GM18951 (cell line): ENCODE measurements around the gene JMJD1C.
A peak's percentile ranks its signal among the peaks of the same experiment; 100 is the strongest.

Experiments used
- POLR2A ChIP-seq: IDR thresholded peaks from 4 replicates; pipeline ENCODE4 v1.6.1; 2011; ENCODE audit warnings: mild to moderate bottlenecking; ENCODE audit not compliant: insufficient read length, insufficient read depth; ENCODE audit errors: extremely low read depth
- in situ Hi-C: fragments of 300-500 bp; cut with MboI; formaldehyde crosslinking; loops from one replicate; pipeline ENCODE4 v1.12.0; 2022; ENCODE audit warnings: low sequenced_read_pairs, mixed read lengths, inconsistent platforms; ENCODE audit not compliant: unreplicated experiment

JMJD1C gene

GRCh38 chr10:63150745-63151144 is 315.0 kb downstream of the JMJD1C start:
- TF ChIP-seq POLR2A: no peak
- in situ Hi-C loops: no loop called here

GRCh38 chr10:63146503-63146902 is 319.3 kb downstream of the JMJD1C start:
- TF ChIP-seq POLR2A: no peak
- in situ Hi-C loops: no loop called here

DNA sequence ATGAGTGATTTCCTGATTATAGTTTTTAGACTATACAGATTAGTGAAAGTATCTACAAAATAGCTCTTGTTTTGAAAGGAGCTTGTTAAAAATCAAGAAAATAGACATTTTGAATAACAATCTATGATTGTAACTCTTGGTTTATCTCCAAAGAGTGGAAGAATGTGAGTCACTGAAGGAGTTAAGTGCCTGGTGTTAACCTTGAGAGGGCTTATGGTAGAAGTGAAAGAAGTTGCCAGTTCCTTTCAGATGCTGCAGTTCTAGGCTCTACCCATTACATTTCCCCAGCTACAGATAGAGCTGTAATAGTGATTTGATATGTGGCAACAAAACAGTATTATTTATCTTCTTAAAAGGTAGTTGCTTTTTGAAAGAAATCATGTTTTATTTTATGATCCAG is 320.0 kb downstream of the JMJD1C start:
- TF ChIP-seq POLR2A: no peak
- in situ Hi-C loops: no loop called here

GRCh38 chr10:63143987-63144386 is 321.8 kb downstream of the JMJD1C start:
- in situ Hi-C loops: no loop called here
- TF ChIP-seq POLR2A: no peak

DNA sequence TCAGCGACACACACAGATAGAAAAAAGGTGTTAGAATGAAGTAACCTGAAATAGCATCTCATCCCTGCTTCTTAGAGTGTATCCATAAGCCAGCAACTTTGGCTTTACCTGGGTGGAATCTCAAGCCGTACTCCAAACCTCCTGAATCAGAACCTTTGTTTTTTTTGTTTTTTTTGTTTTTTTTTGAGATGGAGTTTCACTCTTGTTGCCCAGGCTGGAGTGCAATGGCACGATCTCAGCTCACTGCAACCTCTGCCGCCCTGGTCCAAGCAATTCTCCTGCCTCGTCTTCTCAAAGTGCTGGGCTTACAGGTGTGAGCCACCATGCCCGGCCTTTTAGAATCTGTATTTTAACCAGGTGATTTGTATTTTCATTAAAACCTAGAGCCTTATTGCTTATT is 323.6 kb downstream of the JMJD1C start:
- in situ Hi-C loops: no loop called here
- no peak for TF ChIP-seq POLR2A

DNA sequence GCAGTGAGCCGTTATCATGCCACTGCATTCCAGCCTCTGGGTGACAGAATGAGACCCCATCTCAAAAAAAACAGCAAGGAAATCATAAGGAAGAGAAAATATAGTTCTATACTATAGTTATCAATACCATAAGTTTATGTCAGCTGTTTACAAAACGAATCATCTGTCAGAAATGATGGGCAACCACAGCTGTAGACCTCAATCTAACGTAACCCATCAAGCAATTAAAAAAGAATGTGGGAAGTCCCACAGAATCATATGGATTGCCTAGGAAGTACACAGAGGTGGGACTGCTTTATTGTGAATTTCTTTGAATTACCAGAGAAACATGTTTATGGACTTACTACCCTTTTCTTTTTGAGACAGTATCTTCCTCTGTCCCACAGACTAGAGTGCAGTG is 325.7 kb downstream of the JMJD1C start:
- in situ Hi-C loops: no loop called here
- TF ChIP-seq POLR2A: no peak

DNA sequence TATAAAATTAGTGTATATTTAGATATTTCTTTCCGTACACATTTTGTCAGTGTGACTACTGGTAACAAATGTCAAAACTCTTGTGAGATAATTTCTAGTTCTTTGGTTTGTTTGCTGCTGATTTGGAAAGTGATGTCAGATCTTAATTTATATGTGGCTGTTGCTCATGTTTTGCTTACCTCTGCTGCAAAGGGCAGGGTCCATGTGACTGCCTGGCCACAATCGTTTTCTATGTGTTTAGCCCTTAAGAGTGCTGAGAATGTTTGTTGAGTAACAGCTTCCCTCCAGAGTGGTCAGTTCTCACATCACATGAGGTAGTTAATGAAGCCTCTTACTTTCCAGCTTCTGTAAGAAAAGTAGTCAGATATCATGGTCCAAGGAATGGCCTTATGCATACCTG is 328.5 kb downstream of the JMJD1C start:
- no peak for TF ChIP-seq POLR2A
- in situ Hi-C loops: no loop called here

- in situ Hi-C loops: no loop called here
- TF ChIP-seq POLR2A: no peak
Measured at GRCh38 chr10:63133821-63134557, 331.8 kb downstream of the JMJD1C start.

- TF ChIP-seq POLR2A: peak; percentile 97
- in situ Hi-C loops: no loop called here
Measured at GRCh38 chr10:63133056-63133820, 332.5 kb downstream of the JMJD1C start, which contains the start of gene NRBF2. NRBF2 (plus strand) TSS chr10:63133328; CDS start chr10:63133471, 143 bp downstream.

DNA sequence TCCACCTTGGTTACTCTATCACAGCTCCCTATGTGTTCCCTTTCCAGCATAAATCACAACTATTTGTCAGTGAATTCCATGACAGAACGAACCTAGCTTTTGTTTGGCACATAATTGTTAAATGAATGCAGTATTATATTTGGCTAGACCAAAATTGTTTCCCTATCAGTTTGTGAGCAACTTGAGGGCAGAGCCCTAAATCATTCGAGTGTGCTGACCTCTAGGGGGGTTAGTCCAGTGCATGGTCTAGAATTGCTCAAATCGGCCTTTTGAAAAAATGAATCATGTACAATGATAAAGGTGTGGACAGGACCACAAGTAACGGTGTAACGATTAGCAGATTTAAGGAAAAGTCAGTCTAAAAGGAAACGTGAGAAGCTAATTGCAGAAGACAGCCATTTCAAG is 333.1 kb downstream of the JMJD1C start:
- TF ChIP-seq POLR2A: no peak
- in situ Hi-C loops: no loop called here

- in situ Hi-C loops: no loop called here
- TF ChIP-seq POLR2A: no peak
Measured at GRCh38 chr10:63129888-63130287, 335.9 kb downstream of the JMJD1C start.

GRCh38 chr10:63128443-63128842 is 337.3 kb downstream of the JMJD1C start:
- no peak for TF ChIP-seq POLR2A
- in situ Hi-C loops: no loop called here

DNA sequence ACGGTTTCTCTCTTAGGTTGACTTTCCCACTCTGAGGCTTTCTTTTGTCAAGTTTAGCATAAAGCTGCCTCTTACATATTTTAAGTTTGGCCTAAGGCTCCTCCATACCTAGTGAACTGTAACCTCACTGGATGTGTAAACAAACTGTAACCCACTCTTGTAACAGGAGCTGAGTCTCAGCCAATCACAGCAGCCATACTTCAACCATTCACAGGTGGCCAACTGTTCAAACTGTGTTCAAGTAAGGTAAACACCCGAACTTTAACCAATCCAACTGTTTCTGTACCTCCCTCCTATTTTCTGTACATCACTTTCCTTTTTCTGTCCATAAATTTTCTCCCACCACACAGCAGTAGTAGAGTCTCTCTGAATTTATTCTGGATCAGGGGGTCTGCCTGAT is 340.3 kb downstream of the JMJD1C start:
- in situ Hi-C loops: no loop called here

GRCh38 chr10:63123727-63124362 is 341.9 kb downstream of the JMJD1C start:
- no peak for TF ChIP-seq POLR2A
- in situ Hi-C loops: no loop called here

More for the DNA sequence above, 340.3 kb downstream of the JMJD1C start:
- TF ChIP-seq POLR2A: no peak

- no peak for TF ChIP-seq POLR2A
- in situ Hi-C loops: no loop called here
Measured at GRCh38 chr10:63120554-63120953, 345.2 kb downstream of the JMJD1C start.
